GM18508 (cell line): ENCODE measurements around the gene THSD4.
"Not testable (repeated sequence)": the region's sequence is repeated elsewhere in the genome, so short reads cannot be mapped to it uniquely, and the experiment has no call there.

ENCODE experiments used
- ATAC-seq: cut with Tn5 transposase; IDR thresholded peaks from one replicate; pipeline ENCODE4 v1.9.1; 2021; ENCODE audit warnings: moderate number of reproducible peaks; ENCODE audit not compliant: insufficient read depth, unreplicated experiment

Gene THSD4

DNA sequence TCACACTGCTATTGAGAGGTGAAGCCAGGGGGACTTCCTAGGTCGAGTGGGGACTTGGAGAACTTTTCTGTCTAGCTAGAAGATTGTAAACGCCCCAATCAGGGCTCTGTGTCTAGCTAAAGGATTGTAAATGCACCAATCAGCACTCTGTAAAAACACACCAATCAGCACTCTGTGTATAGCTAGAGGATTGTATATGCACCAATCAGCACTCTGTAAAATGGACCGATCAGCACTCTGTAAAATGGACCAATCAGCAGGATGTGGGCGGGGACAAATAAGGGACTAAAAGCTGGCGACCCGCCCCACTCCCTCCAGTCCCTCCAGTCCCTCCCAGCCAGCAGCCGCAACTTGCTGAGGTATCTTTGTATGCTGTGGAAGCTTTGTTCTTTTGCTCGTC lies 98.7 kb downstream of the THSD4 start:
- not testable (repeated sequence) for ATAC-seq

DNA sequence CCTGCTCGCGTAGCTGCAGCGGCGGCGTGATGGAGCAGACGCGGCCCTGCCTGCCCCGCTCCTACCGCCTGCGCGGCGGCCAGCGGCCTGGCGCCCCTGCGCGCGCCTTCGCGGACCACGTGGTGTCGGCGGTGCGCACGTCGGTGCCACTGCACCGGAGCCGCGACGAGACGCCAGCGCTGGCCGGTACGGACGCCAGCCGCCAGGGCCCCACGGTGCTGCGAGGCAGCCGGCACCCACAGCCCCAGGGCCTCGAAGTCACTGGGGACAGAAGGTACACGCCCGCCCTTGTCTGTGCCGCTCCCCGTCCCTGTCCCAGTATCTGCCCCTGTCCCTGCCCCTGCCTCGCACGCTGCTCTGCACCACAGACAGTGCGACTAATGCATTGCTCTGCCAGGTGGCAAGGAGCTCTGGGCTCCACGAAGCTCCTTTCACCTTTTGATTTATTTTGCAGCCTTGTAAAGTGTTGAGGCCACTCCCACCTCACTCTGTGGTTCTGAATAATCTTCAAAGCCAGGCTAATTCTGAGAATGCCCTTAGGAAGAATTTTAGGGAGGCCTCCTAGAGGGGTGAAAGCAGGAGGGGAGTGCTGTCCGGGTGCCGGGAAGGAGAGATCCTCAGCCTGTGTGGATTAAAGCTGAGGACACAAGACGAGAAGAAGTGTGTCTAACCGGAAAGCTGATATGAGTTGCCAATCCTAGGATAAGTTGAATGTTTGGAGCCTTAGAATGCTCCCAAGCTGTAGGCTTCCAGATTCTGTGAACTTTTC lies 100.0 kb downstream of the THSD4 start:
- ATAC-seq, result no peak

DNA sequence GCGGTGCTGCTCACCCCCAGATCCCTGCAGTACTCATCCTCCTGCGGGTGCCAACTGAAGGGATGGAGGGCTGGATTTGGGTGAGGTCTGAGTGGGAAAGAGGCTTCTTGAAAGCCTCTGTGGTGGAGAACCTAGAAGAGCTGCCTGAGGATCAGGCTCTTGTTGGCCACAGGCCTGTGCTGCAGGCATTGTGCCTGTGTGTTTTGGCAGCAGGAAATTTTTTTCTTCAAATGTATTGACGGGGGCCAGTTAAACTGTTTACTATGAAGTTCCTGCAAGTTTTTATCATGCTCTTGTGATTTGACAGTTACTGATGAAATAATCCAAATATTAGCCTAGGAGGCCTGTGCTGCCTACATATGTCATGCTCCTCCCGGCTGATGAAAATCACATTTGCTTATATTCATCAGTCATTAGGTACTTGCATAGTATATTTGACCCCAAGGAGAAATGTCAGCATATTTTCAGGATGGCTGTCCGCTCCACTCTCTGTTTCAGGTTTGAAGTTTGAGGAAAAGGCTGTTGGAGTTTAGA lies 103.1 kb downstream of the THSD4 start:
- ATAC-seq, result no peak

DNA sequence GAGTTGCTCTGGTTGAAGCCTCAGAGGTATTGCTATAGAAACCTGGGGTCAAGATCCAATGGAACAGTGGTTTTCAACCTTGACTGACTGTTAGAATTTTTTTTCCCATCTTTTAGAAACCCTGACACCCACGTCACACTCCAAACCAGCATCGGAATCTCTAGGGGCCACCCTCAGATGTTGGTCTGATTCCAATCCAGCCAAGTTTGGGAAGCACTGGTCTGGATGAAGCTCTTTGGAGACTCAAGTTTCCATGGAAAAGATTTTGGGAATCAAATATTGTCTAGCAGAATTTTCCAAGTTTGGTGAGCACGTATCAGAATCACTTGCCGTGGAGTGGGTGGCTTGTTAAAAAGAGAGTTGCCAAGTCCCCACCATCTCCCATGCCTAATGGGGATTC lies 103.8 kb downstream of the THSD4 start:
- no peak for ATAC-seq

- ATAC-seq, result no peak
Observed at GRCh38 chr15:71219645-71220044, 104.4 kb downstream of the THSD4 start.

GRCh38 chr15:71220828-71221227 lies 105.6 kb downstream of the THSD4 start:
- ATAC-seq, result no peak

DNA sequence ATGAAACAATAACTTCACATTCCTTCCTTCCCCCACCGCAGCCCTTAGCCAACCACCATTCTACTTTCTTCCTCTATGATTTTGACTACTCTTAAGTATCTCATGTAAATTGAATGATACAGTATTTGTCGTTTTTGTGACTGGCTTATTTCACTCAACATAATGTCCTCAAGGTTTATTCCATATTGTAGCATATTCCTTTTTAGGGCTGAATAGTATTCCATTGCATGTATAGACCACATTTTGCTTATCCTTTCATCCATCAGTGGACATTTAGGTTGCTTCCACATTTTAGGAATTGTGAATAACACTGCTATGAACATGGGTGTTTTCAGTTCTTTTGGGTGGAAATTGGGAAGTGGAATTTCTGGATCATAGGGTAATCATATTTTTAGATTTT lies 106.1 kb downstream of the THSD4 start:
- no peak for ATAC-seq

DNA sequence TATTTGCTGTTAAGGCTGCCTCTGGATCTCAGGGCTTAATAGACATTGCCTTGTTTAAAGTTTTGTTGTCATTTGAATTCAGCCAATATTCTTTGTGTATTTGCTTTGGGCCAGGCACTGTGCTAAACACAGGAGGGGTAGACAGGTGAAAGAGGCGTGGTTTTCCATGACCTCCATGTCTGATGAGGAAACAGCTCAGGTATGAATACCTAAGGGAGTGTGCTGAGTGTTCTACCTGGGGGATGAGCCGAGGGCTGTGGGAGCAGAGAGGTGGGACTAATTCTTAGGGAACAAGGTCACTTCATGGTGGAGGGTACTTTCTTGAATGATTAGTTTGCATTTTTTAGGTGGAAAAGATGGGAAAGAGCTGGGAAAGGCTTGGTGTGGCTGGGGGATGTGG lies 108.2 kb downstream of the THSD4 start:
- no peak for ATAC-seq

DNA sequence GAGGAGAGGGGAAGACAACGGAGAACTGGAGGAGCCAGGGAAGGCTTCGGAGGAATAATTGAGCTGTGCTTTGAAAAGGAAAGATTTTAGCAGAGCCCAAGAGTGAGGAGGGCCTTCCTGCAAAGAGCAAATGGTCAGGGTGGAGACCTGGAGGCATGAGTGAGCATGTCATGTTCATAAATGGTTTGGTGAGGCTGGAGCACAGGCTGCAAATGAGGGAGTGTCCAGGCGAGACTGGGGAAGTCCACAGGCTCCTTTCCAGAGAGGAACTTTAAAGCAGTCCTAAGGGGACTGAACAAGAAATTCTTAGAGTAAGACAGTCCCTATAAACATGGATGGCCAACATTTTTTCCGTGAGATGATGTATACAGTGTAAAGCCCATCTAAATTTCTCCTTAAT lies 108.8 kb downstream of the THSD4 start:
- no peak for ATAC-seq

GRCh38 chr15:71225851-71226250 lies 110.6 kb downstream of the THSD4 start:
- ATAC-seq, result no peak

- ATAC-seq, result no peak
Observed at GRCh38 chr15:71226536-71227455, 111.5 kb downstream of the THSD4 start.

- ATAC-seq, result no peak
Observed at GRCh38 chr15:71228403-71228802, 113.1 kb downstream of the THSD4 start.

DNA sequence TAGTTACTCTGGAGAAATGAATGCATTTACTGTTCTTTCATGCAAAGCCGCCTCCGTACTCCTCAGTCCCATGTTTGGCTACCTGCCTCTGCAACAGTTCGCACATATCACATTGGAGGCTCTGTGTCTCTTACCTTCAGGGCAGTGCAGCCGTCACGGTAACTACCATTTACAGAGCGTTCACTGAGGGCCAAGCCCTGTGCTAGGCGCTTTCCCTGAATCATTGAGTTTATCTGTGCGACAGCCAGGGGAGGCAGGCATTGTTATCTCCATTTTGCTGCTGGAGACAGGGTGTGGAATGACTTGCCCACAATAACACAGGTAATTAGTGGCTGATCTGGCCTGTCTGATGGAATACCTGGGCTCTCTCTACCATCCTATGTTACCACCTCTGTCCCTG lies 115.0 kb downstream of the THSD4 start:
- no peak for ATAC-seq

- ATAC-seq, result no peak
Observed at GRCh38 chr15:71231758-71232157, 116.5 kb downstream of the THSD4 start.

- ATAC-seq, result no peak
Observed at GRCh38 chr15:71232411-71232810, 117.1 kb downstream of the THSD4 start.

DNA sequence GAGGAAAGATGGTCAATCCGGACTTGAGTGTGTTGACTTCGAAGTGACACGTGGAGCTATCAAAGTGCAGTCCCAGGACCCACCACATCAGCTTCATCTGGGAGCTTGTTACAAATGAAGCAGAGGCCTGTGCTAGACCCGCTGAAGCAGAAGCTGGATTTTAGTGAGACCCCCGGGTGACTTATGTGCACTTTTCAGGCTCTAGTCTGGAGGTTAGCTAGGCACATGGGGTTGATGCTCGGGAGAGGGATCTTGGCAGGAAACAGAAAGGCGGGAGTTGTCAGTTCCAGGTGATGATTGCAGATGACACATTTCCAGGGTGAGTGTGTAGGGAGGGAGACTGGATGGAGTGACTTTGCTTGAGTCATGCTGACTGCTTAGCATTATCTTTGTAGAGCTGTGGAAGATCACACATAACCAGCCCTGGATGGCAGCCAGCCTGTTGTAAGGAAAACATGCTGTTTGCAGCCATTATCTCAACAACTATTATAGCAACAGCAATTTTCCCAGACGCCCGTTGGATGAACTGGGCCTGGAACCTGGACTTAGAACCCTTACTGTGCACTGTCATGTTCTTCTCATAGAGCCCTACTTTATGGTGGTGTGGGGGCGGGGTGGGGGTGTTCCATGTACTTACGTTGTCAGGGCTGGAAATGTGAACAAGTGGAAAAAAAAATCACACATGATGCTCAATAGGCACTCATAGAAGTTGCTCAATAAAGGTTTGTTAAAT lies 122.4 kb downstream of the THSD4 start:
- ATAC-seq, result no peak

DNA sequence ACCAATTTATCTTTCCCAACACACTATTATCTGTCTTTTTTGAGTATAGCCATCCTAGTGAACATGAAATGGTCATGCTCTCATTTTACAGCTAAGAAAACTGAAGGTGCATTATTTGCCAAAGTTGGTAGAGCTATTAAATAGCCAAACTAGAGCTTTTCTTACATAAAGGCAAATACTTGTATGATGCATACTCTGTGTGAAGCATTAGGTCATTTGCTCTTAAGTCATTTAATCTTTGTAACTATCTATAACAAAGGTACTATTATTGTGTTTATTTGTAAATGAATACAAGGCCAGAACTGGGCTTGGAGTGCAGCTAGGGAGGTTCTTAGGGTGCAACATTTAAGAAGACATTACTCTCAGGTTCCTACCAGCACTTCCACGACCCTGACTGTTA lies 123.7 kb downstream of the THSD4 start:
- no peak for ATAC-seq

DNA sequence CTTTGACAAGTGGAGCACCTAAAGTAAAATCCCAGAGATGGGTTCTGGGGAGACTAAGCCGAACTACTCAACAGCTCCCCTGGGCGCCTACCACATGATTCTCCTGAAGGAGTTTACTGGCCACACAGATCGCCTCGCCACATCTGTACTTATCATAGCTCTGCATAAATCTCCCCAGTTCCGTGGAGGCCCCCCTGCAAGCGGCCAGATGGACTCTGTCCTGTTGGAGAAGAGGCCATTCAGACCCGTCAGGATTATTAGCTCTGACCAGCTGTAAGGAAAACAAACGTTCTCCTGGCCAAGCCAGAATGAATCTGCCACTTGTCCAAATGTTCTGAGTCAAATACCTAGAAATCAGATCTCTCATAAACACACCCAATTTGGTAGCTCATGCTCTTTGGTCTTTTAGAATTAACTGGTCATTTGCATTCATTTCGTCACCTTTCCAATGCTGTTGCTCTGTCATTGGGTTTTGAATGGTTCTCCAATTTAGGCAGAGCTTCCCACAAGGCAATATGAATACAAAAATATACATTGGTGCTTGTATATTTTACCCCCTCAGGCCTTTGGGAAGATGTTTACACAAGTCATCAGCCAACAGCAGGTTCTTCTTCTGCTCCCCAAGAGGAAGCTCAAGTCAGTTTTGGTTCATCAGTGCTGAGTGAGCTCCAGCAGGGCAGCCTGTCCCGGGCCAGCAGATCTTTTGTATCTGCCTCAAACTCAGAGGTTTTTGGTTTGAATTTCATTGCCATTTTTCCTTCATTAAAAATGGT lies 124.5 kb downstream of the THSD4 start:
- ATAC-seq, result no peak

GRCh38 chr15:71242292-71242691 lies 127.0 kb downstream of the THSD4 start:
- no peak for ATAC-seq

DNA sequence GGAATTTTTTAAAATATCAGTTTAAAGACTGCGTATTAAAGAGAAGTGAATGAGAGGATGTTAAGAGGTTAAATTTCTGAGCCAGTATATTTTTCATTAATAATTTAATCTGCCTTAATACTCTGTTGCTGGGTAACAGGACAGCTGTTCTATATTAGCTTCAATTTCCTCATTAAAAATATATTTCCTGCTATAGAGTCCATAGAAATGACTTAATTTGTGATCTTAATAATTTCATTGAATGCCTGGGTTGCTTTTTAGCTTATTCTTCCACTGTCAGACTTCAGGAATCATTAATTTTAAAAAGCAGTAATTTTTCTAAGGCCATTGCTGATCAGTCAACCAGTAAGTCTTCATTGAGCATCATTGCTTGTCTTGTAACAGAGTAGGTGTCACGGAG lies 129.0 kb downstream of the THSD4 start:
- no peak for ATAC-seq
